HepG2 (cell line): ENCODE measurements around the gene CALD1. TPM values are rescaled to one million over a fixed set of nuclear protein-coding genes. Genes with fewer than 3 reads are reported as not detected.

Experiments used
- ATAC-seq: fragments of 200-7000 bp; cut with Tn5 transposase; 3 replicates; pipeline ENCODE4 v1.9.1; 2020; ENCODE audit warnings: mild to moderate bottlenecking, moderate library complexity
- BruUV-seq: library from RNA; stranded (reverse); fragments of 400-500 nt; replicated peaks from 2 replicates; lab custom pipeline; 2021; lab: Mats Ljungman, UMichigan
- CTCF ChIA-PET: fragments of 300-600 bp; formaldehyde crosslinking; extraction: SDS; loops from one replicate; lab custom pipeline; 2021; ENCODE audit warnings: low total read pairs, inconsistent platforms, low intra/inter-chr PET ratio; lab: Yijun Ruan, JAX
- POLR2A ChIA-PET: fragments of 350-600 bp; sonication (Branson Sonifier 250); formaldehyde crosslinking; loops from one replicate; lab custom pipeline; 2020; ENCODE audit warnings: antibody characterized with exemption, inconsistent platforms; lab: Yijun Ruan, JAX
- DNase-seq: peaks from one replicate; pipeline ENCODE4 v3.0.0-alpha.2; 2015; ENCODE audit warnings: low spot score
- FAIRE-seq: peaks from 3 replicates; lab custom pipeline; 2011; peaks lifted over from hg19 to GRCh38; lab: Jason Lieb, UNC
- H2AFZ ChIP-seq: one replicate; pipeline ENCODE4 v1.6.1; 2011; ENCODE audit warnings: low read length, inconsistent platforms
- H3K27ac ChIP-seq: fragments of 300-600 bp; 3 replicates; pipeline ENCODE4 v1.8.0; 2011; ENCODE audit warnings: mixed run types, mild to moderate bottlenecking, mixed read lengths, low read length, inconsistent platforms; ENCODE audit not compliant: insufficient read depth; ENCODE audit errors: extremely low read length
- H3K27me3 ChIP-seq, 2 experiments: fragments of 200-600 bp in 1 of 2; 2 replicates in 1 of 2; 3 replicates in 1 of 2; pipeline versions ENCODE4 v1.6.0 to v1.8.0; 2011; ENCODE audit warnings: low read length in 2 of 2, mild to moderate bottlenecking in 2 of 2, moderate library complexity in 2 of 2, inconsistent platforms in 1 of 2; ENCODE audit not compliant: insufficient read depth in 2 of 2, control insufficient read depth in 1 of 2
- H3K36me3 ChIP-seq, 2 experiments: fragments of 200-600 bp in 1 of 2; replicated peaks in 1 of 2; 2 replicates in 1 of 2; 3 replicates in 1 of 2; pipeline versions ENCODE4 v1.5.1 to v1.8.0; 2011; ENCODE audit warnings: low read length in 2 of 2, inconsistent platforms in 1 of 2; ENCODE audit not compliant: insufficient read depth in 2 of 2, control insufficient read depth in 1 of 2
- H3K4me1 ChIP-seq: 2 replicates; pipeline ENCODE4 v1.5.1; 2012; ENCODE audit warnings: low read length, inconsistent platforms; ENCODE audit not compliant: insufficient read depth
- H3K4me2 ChIP-seq: 2 replicates; pipeline ENCODE4 v1.6.0; 2011; ENCODE audit warnings: low read depth, low read length, inconsistent platforms
- H3K4me3 ChIP-seq, 3 experiments: fragments of 200-600 bp in 1 of 3; sonication (generic), shearing (Covaris generic) in 1 of 3; replicated peaks in 1 of 3; 2 replicates each; pipeline ENCODE4 v1.5.1; 2011 to 2016; ENCODE audit warnings: low read length in 3 of 3, inconsistent platforms in 2 of 3, low read depth in 2 of 3, mild to moderate bottlenecking in 2 of 3, control low read depth in 1 of 3, mixed read lengths in 1 of 3; ENCODE audit not compliant: insufficient read depth in 1 of 3
- H3K79me2 ChIP-seq: one replicate; pipeline ENCODE4 v1.6.1; 2011; ENCODE audit warnings: low read length, inconsistent platforms; ENCODE audit not compliant: insufficient read depth
- H3K9ac ChIP-seq: 2 replicates; pipeline ENCODE4 v1.6.0; 2011; ENCODE audit warnings: mild to moderate bottlenecking, low read depth, low read length, inconsistent platforms; ENCODE audit not compliant: insufficient read depth
- H3K9me3 ChIP-seq: 2 replicates; pipeline ENCODE4 v1.5.1; 2012; ENCODE audit warnings: mild to moderate bottlenecking, low read length
- H4K20me1 ChIP-seq: 2 replicates; pipeline ENCODE4 v1.6.0; 2011; ENCODE audit warnings: inconsistent platforms, mild to moderate bottlenecking, low read length, moderate library complexity; ENCODE audit not compliant: insufficient read depth
- ATRX ChIP-seq: sonication (generic); formaldehyde crosslinking; IDR thresholded peaks from 2 replicates; pipeline ENCODE4 v1.4.0; 2020; ENCODE audit warnings: missing genetic modification reagents, borderline replicate concordance
- RELA ChIP-seq: sonication (generic); formaldehyde crosslinking; IDR thresholded peaks from 2 replicates; pipeline ENCODE4 v1.4.0; 2020; ENCODE audit warnings: missing genetic modification reagents
- SIN3A ChIP-seq: IDR thresholded peaks from 2 replicates; pipeline ENCODE4 v1.6.1; 2011; ENCODE audit warnings: low read depth, mild to moderate bottlenecking, control low read depth, low read length, borderline replicate concordance
- ZFY ChIP-seq: sonication (generic); formaldehyde crosslinking; IDR thresholded peaks from 2 replicates; pipeline ENCODE4 v1.4.0; 2020; ENCODE audit warnings: missing genetic modification reagents
- ZNF256 ChIP-seq: sonication (generic); formaldehyde crosslinking; conservative IDR thresholded peaks from 2 replicates; pipeline ENCODE4 v1.4.0; 2020; ENCODE audit warnings: missing genetic modification reagents
- ZNF724P ChIP-seq: sonication (generic); formaldehyde crosslinking; IDR thresholded peaks from 2 replicates; pipeline ENCODE4 v1.8.0; 2022; ENCODE audit warnings: missing genetic modification reagents, borderline replicate concordance
- WGBS: methylation state at CpG from one replicate; pipeline ENCODE4 v1.1.6; 2017; ENCODE audit warnings: low lambda C conversion rate; 5-methylcytosine and 5-hydroxymethylcytosine counted together
- in situ Hi-C: cut with HindIII; loops from 2 replicates; pipeline ENCODE4 v1.10.0; 2017; ENCODE audit warnings: low pct_unique_long_range_greater_than_20kb; ENCODE audit not compliant: extremely low pct_ligation_motif_present
- intact Hi-C: fragments of 100-400 bp; cut with micrococcal nuclease; formaldehyde crosslinking; loops from one replicate; pipeline ENCODE4 v1.10.0; 2022; ENCODE audit not compliant: unreplicated experiment
- polyA plus RNA-seq, 8 experiments: library from polyadenylated mRNA; depleted of rRNA in 3 of 8; stranded (reverse) in 7 of 8; unstranded in 1 of 8; fragments of >200 nt; fragmentation: Illumina TruSeq in 4 of 8; extraction: Trizol in 4 of 8; gene quantifications; 2 replicates each; pipeline versions ENCODE4 v1.2.1 to v1.2.3, GENCODE V29; 2011 to 2016; ENCODE audit warnings: low read depth in 4 of 8, missing spikeins in 1 of 8, mixed read lengths in 1 of 8; ENCODE audit not compliant: insufficient read depth in 1 of 8
- total RNA-seq, 5 experiments: library from RNA; depleted of rRNA; stranded (reverse); fragments of >200 nt; fragmentation: Illumina TruSeq; extraction: Trizol; gene quantifications; 2 replicates each; pipeline ENCODE4 v1.2.3, GENCODE V29; 2016; ENCODE audit warnings: low read depth in 1 of 5
- TF ChIP-seq, protein P1 (sequence below): sonication (generic); formaldehyde crosslinking; IDR thresholded peaks from 2 replicates; pipeline ENCODE4 v1.9.0; 2021; ENCODE audit warnings: mild to moderate bottlenecking, missing genetic modification reagents
- TF ChIP-seq, protein P2 (sequence below): sonication (generic); formaldehyde crosslinking; IDR thresholded peaks from 2 replicates; pipeline ENCODE4 v1.9.0; 2021; ENCODE audit warnings: missing genetic modification reagents, borderline replicate concordance
- TF ChIP-seq, protein P3 (sequence below): sonication (generic); formaldehyde crosslinking; conservative IDR thresholded peaks from 2 replicates; pipeline ENCODE4 v1.8.1; 2023; ENCODE audit warnings: missing genetic modification reagents
- TF ChIP-seq, protein P4 (sequence below): sonication (generic); formaldehyde crosslinking; conservative IDR thresholded peaks from 2 replicates; pipeline ENCODE4 v1.8.0; 2022; ENCODE audit warnings: mild to moderate bottlenecking, moderate library complexity, missing genetic modification reagents

The CALD1 gene
- total and polyA plus RNA-seq, 2 of the 13 experiments (the other 11 are each of a cell fraction or from before 2014, with no cell fraction given) = 53.0 to 112 TPM

DNA sequence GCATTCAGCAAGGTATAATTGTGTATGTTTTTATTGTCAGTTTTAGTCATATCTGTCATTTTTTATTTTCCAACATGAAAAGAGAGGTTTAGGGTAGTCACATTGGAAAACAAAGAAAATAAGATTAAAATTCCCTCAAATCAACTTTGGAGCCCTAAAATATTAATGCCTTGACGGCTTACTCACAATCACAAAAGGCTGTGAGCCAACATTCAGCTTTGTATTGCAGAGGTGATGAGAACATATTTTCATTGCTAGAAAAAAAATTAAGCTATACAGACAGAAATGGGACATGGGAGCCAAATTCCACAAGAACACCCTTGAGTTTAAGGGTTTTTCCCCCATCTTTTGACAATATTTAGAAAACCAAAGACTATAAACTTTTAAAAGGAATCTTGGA is 30.2 kb downstream of the CALD1 start (continued):
- TF ChIP-seq, protein P1, sequence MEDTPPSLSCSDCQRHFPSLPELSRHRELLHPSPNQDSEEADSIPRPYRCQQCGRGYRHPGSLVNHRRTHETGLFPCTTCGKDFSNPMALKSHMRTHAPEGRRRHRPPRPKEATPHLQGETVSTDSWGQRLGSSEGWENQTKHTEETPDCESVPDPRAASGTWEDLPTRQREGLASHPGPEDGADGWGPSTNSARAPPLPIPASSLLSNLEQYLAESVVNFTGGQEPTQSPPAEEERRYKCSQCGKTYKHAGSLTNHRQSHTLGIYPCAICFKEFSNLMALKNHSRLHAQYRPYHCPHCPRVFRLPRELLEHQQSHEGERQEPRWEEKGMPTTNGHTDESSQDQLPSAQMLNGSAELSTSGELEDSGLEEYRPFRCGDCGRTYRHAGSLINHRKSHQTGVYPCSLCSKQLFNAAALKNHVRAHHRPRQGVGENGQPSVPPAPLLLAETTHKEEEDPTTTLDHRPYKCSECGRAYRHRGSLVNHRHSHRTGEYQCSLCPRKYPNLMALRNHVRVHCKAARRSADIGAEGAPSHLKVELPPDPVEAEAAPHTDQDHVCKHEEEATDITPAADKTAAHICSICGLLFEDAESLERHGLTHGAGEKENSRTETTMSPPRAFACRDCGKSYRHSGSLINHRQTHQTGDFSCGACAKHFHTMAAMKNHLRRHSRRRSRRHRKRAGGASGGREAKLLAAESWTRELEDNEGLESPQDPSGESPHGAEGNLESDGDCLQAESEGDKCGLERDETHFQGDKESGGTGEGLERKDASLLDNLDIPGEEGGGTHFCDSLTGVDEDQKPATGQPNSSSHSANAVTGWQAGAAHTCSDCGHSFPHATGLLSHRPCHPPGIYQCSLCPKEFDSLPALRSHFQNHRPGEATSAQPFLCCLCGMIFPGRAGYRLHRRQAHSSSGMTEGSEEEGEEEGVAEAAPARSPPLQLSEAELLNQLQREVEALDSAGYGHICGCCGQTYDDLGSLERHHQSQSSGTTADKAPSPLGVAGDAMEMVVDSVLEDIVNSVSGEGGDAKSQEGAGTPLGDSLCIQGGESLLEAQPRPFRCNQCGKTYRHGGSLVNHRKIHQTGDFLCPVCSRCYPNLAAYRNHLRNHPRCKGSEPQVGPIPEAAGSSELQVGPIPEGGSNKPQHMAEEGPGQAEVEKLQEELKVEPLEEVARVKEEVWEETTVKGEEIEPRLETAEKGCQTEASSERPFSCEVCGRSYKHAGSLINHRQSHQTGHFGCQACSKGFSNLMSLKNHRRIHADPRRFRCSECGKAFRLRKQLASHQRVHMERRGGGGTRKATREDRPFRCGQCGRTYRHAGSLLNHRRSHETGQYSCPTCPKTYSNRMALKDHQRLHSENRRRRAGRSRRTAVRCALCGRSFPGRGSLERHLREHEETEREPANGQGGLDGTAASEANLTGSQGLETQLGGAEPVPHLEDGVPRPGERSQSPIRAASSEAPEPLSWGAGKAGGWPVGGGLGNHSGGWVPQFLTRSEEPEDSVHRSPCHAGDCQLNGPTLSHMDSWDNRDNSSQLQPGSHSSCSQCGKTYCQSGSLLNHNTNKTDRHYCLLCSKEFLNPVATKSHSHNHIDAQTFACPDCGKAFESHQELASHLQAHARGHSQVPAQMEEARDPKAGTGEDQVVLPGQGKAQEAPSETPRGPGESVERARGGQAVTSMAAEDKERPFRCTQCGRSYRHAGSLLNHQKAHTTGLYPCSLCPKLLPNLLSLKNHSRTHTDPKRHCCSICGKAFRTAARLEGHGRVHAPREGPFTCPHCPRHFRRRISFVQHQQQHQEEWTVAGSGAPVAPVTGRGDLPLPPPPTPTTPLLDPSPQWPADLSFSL (CRISPR knock-in tag) = no peak
- TF ChIP-seq RELA (CRISPR knock-in tag) = no peak

DNA sequence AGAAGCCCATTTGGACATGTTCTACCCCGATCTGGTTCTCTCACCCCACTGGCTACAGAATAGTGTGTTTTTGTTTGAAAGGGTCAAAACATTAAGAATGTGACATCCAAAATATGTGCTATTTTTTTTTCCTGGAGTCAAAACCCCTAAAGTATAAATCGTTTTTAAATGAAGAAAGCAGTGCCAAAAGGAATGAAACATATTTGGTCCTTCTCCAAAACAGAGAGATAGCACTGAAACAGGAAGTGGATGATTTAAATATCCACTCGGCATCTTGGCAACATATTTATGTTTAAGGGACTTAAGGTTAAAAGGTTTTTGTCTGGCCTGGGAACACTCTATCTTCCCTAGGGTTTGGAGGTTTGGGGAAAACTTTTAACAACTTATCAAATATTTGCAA is 32.3 kb downstream of the CALD1 start:
- no TSS peak for BruUV-seq
- POLR2A ChIA-PET = no interaction called here
- no peaks in the 10 kb centered on the region for H3K27me3 ChIP-seq
- H4K20me1 ChIP-seq = no peaks in the 10 kb centered on the region
- no peak overlapping the region for H3K27ac ChIP-seq
- intact Hi-C loops = no loop called here
- no peak overlapping the region for H3K9ac ChIP-seq
- H3K9me3 ChIP-seq = no peaks in the 10 kb centered on the region
- 30% methylated on average over 3 of the region's 3 CpGs for WGBS
- CTCF ChIA-PET = no interaction called here
- FAIRE-seq (no peak), DNase-seq (no peak), ATAC-seq (no peak)
- H3K4me2 ChIP-seq = no peak overlapping the region
- in situ Hi-C loops = no loop called here
- H3K4me3 ChIP-seq = no peak overlapping the region
- H2AFZ ChIP-seq = no peak overlapping the region
- H3K79me2 ChIP-seq = no peaks in the 10 kb centered on the region
- no peaks in the 10 kb centered on the region for H3K4me1 ChIP-seq
- no peaks in the 10 kb centered on the region for H3K36me3 ChIP-seq
- TF ChIP-seq, protein P2, sequence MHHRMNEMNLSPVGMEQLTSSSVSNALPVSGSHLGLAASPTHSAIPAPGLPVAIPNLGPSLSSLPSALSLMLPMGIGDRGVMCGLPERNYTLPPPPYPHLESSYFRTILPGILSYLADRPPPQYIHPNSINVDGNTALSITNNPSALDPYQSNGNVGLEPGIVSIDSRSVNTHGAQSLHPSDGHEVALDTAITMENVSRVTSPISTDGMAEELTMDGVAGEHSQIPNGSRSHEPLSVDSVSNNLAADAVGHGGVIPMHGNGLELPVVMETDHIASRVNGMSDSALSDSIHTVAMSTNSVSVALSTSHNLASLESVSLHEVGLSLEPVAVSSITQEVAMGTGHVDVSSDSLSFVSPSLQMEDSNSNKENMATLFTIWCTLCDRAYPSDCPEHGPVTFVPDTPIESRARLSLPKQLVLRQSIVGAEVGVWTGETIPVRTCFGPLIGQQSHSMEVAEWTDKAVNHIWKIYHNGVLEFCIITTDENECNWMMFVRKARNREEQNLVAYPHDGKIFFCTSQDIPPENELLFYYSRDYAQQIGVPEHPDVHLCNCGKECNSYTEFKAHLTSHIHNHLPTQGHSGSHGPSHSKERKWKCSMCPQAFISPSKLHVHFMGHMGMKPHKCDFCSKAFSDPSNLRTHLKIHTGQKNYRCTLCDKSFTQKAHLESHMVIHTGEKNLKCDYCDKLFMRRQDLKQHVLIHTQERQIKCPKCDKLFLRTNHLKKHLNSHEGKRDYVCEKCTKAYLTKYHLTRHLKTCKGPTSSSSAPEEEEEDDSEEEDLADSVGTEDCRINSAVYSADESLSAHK (CRISPR knock-in tag) = no peak
- no peak for TF ChIP-seq ZFY (CRISPR knock-in tag)
- no peak for TF ChIP-seq SIN3A
- no peak for TF ChIP-seq ZNF724P
- TF ChIP-seq ZNF256 (CRISPR knock-in tag) = no peak
- TF ChIP-seq, protein P3, sequence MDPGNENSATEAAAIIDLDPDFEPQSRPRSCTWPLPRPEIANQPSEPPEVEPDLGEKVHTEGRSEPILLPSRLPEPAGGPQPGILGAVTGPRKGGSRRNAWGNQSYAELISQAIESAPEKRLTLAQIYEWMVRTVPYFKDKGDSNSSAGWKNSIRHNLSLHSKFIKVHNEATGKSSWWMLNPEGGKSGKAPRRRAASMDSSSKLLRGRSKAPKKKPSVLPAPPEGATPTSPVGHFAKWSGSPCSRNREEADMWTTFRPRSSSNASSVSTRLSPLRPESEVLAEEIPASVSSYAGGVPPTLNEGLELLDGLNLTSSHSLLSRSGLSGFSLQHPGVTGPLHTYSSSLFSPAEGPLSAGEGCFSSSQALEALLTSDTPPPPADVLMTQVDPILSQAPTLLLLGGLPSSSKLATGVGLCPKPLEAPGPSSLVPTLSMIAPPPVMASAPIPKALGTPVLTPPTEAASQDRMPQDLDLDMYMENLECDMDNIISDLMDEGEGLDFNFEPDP (CRISPR knock-in tag) = no peak
- TF ChIP-seq, protein P4, sequence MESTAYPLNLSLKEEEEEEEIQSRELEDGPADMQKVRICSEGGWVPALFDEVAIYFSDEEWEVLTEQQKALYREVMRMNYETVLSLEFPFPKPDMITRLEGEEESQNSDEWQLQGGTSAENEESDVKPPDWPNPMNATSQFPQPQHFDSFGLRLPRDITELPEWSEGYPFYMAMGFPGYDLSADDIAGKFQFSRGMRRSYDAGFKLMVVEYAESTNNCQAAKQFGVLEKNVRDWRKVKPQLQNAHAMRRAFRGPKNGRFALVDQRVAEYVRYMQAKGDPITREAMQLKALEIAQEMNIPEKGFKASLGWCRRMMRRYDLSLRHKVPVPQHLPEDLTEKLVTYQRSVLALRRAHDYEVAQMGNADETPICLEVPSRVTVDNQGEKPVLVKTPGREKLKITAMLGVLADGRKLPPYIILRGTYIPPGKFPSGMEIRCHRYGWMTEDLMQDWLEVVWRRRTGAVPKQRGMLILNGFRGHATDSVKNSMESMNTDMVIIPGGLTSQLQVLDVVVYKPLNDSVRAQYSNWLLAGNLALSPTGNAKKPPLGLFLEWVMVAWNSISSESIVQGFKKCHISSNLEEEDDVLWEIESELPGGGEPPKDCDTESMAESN = no peak
- no peak for TF ChIP-seq ATRX (CRISPR knock-in tag)
